ENCODE results near the gene ZBP1.

The ZBP1 gene

GRCh38 chr20:57576002-57576401 is 44.2 kb downstream of the ZBP1 start:
- no peak for TF ChIP-seq CTCF (IDR thresholded peaks at IDR 0.05)

- TF ChIP-seq CTCF (IDR thresholded peaks at IDR 0.05): no peak
These were observed 45.3 kb downstream of the ZBP1 start for GRCh38 chr20:57574954-57575353.

- TF ChIP-seq CTCF (IDR thresholded peaks at IDR 0.05): peak; percentile 35; the same call in 1 of the 2 replicates
These were observed 46.3 kb downstream of the ZBP1 start for GRCh38 chr20:57573894-57574293.

GRCh38 chr20:57573242-57573641 is 47.0 kb downstream of the ZBP1 start:
- TF ChIP-seq CTCF (IDR thresholded peaks at IDR 0.05): no peak

- no peak for TF ChIP-seq CTCF (IDR thresholded peaks at IDR 0.05)
These were observed 48.3 kb downstream of the ZBP1 start for GRCh38 chr20:57571782-57572416.

GRCh38 chr20:57570920-57571319 is 49.3 kb downstream of the ZBP1 start:
- no peak for TF ChIP-seq CTCF (IDR thresholded peaks at IDR 0.05)

- no peak for TF ChIP-seq CTCF (IDR thresholded peaks at IDR 0.05)
These were observed 49.9 kb downstream of the ZBP1 start for GRCh38 chr20:57570145-57570850.

Data from LNCAP (cell line).